GM12874 (cell line): ENCODE measurements around the gene SPART.

Experiments
- CTCF ChIP-seq: IDR thresholded peaks from 2 replicates; pipeline ENCODE4 v1.5.1; 2011; ENCODE audit warnings: low read depth, mild to moderate bottlenecking, control low read depth, low read length, moderate library complexity; ENCODE audit not compliant: insufficient read depth

The SPART gene

GRCh38 chr13:36275190-36276002 is 70.8 kb downstream of the SPART start:
- TF ChIP-seq CTCF = peak; percentile 28; the same call in 1 of the 2 replicates

DNA sequence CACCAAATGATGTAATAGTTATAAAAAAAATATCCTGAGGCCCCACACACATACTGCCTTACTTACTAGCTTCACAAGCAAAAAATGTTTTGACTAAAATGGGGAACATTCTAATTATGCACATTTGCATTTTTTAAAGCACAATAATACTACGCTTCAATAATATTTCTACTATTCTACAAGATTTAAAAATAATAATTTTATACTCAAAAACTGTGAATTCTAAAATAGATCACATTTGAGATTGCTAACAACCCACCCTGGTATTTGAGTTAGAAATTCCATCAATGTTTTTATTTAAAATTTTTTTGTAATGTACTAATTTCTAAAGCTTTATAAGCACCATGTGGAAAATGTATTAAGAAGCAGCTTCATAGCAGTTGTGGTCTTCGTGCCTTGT is 72.8 kb downstream of the SPART start:
- TF ChIP-seq CTCF = no peak

DNA sequence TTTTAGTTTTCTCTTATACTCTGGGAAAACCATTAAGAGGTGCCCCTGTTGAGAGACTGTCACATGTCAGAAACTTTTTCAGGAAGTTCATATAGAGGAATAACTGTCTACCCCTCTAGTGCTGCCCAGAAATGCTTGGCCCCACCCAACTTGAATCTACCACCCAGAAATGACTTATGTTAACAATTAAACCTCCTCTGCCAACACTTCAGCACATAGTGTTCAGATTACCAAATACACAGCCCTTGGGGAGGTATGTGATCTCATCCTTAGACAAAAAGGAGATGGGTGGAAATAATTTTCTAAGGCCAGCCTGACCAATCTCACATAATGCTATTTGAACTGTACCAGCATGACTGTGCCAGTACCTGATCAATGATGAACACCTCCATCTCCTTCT is 84.2 kb downstream of the SPART start:
- TF ChIP-seq CTCF = no peak

DNA sequence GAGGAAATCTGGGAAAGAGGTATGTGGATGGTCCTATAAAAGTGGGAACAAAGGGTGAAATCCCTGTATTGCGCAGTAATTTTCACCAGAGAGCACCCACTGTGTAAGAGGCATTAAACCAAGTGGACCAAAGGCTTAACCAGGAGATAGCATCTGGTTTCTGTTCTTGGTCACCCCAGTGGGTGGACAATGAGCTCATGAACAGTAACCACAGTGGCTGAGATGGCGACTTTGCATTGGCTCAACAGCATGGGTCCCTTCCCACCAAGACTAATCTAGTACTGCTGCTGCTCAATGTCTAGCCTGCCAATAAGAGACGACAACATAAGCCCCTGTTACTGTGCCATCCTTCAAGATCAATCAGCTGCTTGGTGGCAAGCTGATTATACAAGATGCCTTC is 85.2 kb downstream of the SPART start:
- no peak for TF ChIP-seq CTCF

DNA sequence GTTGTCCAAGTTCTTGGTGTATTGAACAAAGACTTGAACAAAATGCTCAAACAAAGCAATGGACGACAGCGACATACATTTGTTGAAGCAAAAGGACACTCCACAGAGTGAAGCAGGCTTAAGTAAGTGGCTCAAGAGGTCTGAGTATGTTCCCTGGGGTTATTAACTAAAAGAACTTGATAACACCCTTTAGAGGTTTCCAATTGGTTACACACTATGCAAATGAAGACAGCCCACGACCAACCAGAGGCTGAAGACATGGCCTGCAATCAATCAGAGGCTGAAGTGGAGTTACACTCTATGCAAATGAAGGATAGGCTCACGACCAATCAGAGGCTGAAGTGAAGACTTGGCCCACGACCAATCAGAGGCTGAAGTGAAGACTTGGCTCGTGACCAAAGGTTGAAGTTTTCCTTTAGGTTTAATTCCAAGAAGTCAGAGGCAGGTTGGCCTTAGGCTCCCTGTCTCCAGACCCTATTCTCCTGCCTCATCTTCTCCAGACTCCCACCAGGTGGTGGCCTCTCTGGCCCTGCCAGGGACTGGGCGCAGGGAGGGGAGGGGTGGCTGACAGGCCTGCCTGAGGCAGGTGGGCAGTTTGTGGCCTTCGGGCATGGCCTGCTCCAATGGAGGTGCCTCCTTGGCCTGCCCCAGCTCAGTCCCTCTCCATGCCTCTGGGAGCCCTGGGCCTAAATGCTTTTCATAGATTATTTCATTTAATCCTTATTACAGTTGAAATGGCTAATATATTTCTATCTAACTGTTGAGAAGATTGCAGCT is 86.6 kb downstream of the SPART start:
- TF ChIP-seq CTCF = no peak

GRCh38 chr13:36258831-36259230 is 87.4 kb downstream of the SPART start:
- TF ChIP-seq CTCF = no peak
